BLaER1 treated with 17β-estradiol and CSF1 and Interleukin-3, amounts not matched to agents 10 nM and 100 nM (cell line): ENCODE data around the gene RAB7A.

ENCODE experiments used
- H3K27ac ChIP-seq, 11 experiments: shearing (Covaris generic); formaldehyde crosslinking; 2 replicates each; pipeline ENCODE4 v1.8.1; 2022
- H3K27me3 ChIP-seq, 11 experiments: shearing (Covaris generic); formaldehyde crosslinking; 2 replicates each; pipeline ENCODE4 v1.8.1; 2022
- H3K36me3 ChIP-seq, 11 experiments: shearing (Covaris generic); formaldehyde crosslinking; 2 replicates each; pipeline ENCODE4 v1.8.1; 2022
- H3K4me1 ChIP-seq, 10 experiments: shearing (Covaris generic); formaldehyde crosslinking; 2 replicates each; pipeline ENCODE4 v1.8.1; 2022
- H3K4me2 ChIP-seq, 11 experiments: shearing (Covaris generic); formaldehyde crosslinking; 2 replicates each; pipeline ENCODE4 v1.8.1; 2022
- H3K4me3 ChIP-seq, 10 experiments: shearing (Covaris generic); formaldehyde crosslinking; 2 replicates each; pipeline ENCODE4 v1.8.1; 2022
- H3K9ac ChIP-seq, 11 experiments: shearing (Covaris generic); formaldehyde crosslinking; 2 replicates each; pipeline ENCODE4 v1.8.1; 2022
- H3K9me3 ChIP-seq, 11 experiments: shearing (Covaris generic); formaldehyde crosslinking; replicated peaks in 1 of 11; 2 replicates each; pipeline ENCODE4 v1.8.1; 2022
- H4K20me1 ChIP-seq, 11 experiments: shearing (Covaris generic); formaldehyde crosslinking; 2 replicates each; pipeline ENCODE4 v1.8.1; 2022
- Cebpa-rat ChIP-seq, 11 experiments: shearing (Covaris generic); IDR thresholded peaks; 2 replicates each; pipeline ENCODE4 v1.8.1; 2022

Gene RAB7A

GRCh38 chr3:128693696-128694095 is 32.3 kb upstream of the RAB7A start:
- TF ChIP-seq Cebpa-rat (IDR thresholded peaks at IDR 0.05): no peak

GRCh38 chr3:128697341-128697740 is 28.6 kb upstream of the RAB7A start:
- Histone ChIP-seq H3K36me3 (no peaks in the 10 kb centered on the region), H3K9ac (no peak overlapping the region), H3K27me3 (peaks cover 0 to 18% (median 7%) of the 10 kb centered on the region in 11 experiments; a peak in 12 of 22 replicates), H3K4me3 (no peak overlapping the region), H3K27ac (no peak overlapping the region), H4K20me1 (0 out of 22 replicates have a peak, but pooled peaks cover 0 to 8% (median 0%) of the 10 kb centered on the region in 11 experiments), H3K9me3 (no peaks in the 10 kb centered on the region), H3K4me1 (peaks cover 6 to 44% (median 34%) of the 10 kb centered on the region in 10 experiments; a peak in 19 of 20 replicates), H3K4me2 (peak overlapping the region in 9 of 11 experiments; percentile 84 to 97 (median 93); a peak in 10 of 22 replicates)
- TF ChIP-seq Cebpa-rat (IDR thresholded peaks at IDR 0.05): no peak

More at GRCh38 chr3:128693696-128694095, 32.3 kb upstream of the RAB7A start:
- Histone ChIP-seq H3K27ac (no peak overlapping the region), H3K4me2 (no peak overlapping the region), H3K36me3 (no peaks in the 10 kb centered on the region), H3K9ac (no peak overlapping the region), H3K4me3 (no peak overlapping the region), H3K4me1 (peaks cover 0 to 19% (median 15%) of the 10 kb centered on the region in 10 experiments; a peak in 13 of 20 replicates), H3K27me3 (peaks cover 0 to 11% (median 7%) of the 10 kb centered on the region in 11 experiments; a peak in 12 of 22 replicates), H4K20me1 (no peaks in the 10 kb centered on the region), H3K9me3 (no peaks in the 10 kb centered on the region)

DNA sequence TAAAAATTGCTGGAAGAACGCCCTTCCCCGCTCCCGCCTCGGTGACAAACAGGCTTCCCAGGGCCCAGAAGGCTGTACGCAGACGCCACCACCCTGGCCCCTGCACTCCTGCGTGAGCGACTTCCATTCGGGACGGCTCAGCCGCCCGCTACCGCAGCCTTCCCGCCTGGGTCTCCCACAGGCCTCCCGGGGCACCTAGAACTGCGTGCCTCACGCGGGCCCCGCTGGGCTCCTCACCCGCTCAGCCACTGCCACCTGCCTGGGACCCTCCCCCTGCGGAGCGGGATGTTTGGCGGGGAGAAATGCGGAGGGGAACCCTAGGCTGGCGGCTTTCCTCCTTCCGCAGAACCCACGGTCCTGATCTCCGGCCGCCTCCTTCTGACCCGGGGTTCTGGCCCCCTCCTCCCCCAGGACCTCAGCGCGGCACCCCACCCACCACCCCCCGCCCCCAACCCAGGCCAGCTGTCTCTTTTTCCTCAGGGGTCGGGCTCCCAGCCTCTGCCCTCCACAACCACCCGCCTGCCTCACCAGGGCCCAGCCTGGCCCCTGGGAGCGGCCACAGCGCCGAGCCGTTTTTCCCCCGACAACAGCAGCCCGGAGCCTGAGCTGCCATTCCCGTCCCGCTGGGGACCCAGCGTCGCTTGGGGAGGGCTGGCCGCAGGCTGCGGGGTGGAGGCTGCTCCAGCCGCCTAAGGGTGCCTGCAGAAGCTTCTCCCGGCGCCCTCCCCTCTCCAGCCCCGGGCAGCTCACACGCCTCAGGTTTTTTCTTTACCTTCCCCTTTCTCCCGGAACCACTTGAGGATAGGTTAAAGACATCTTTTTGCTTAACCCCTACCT is 27.6 kb upstream of the RAB7A start:
- peaks cover 0 to 18% (median 7%) of the 10 kb centered on the region in 11 experiments; a peak in 12 of 22 replicates for H3K27me3 ChIP-seq
- peak overlapping the region; percentile 84 to 99 (median 93) for H3K4me2 ChIP-seq
- H3K27ac ChIP-seq: peak overlapping the region in 10 of 11 experiments; percentile 32 to 66 (median 52); a peak in 16 of 22 replicates
- no peaks in the 10 kb centered on the region for H3K9me3 ChIP-seq
- no peaks in the 10 kb centered on the region for H3K36me3 ChIP-seq
- 0 out of 22 replicates have a peak, but pooled peaks cover 0 to 8% (median 0%) of the 10 kb centered on the region in 11 experiments for H4K20me1 ChIP-seq
- peak overlapping the region; percentile 47 to 71 (median 60) for H3K4me3 ChIP-seq
- H3K4me1 ChIP-seq: peaks cover 6 to 52% (median 36%) of the 10 kb centered on the region in 10 experiments; a peak in 19 of 20 replicates
- no peak for TF ChIP-seq Cebpa-rat (IDR thresholded peaks at IDR 0.05)
- peak overlapping the region; percentile 46 to 77 (median 72); a peak in 20 of 22 replicates for H3K9ac ChIP-seq

GRCh38 chr3:128701342-128702212 is 24.4 kb upstream of the RAB7A start:
- H3K9me3 ChIP-seq: no peaks in the 10 kb centered on the region
- no peak overlapping the region; a peak in 2 of 22 replicates for H3K9ac ChIP-seq
- peak overlapping the region in 1 of 11 experiments; percentile 11; a peak in 1 of 22 replicates for H3K27ac ChIP-seq
- no peaks in the 10 kb centered on the region for H3K36me3 ChIP-seq
- no peak overlapping the region for H3K4me3 ChIP-seq
- no peak for TF ChIP-seq Cebpa-rat (IDR thresholded peaks at IDR 0.05)
- peaks cover 0 to 18% (median 7%) of the 10 kb centered on the region in 11 experiments; a peak in 12 of 22 replicates for H3K27me3 ChIP-seq
- peak overlapping the region; percentile 8 to 87 (median 70); a peak in 17 of 22 replicates for H3K4me2 ChIP-seq
- 0 out of 22 replicates have a peak, but pooled peaks cover 0 to 8% (median 0%) of the 10 kb centered on the region in 11 experiments for H4K20me1 ChIP-seq
- H3K4me1 ChIP-seq: peaks cover 6 to 60% (median 36%) of the 10 kb centered on the region in 10 experiments; a peak in 19 of 20 replicates

DNA sequence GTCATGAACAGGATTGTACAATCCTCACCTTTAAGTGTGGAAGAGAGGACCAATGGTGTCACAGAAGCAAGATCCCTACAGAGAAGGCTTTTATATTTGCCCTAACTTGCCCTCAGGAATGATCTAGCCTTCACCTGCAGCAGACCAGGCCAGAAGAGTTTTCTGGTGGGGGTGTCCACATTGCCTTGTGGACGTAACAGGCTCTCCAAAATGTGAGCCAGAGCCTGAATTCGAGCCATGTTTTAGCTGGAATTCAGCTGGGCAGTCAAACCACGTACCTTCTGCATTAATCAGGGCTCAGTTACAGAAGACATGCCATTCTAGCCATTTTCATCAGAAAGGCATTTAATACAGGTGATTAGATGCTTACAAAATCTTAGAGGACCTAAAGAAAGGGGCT is 23.6 kb upstream of the RAB7A start:
- H3K27me3 ChIP-seq: peaks cover 0 to 18% (median 7%) of the 10 kb centered on the region in 11 experiments; a peak in 12 of 22 replicates
- TF ChIP-seq Cebpa-rat (IDR thresholded peaks at IDR 0.05): no peak
- H4K20me1 ChIP-seq: 0 out of 22 replicates have a peak, but pooled peaks cover 0 to 8% (median 0%) of the 10 kb centered on the region in 11 experiments
- no peaks in the 10 kb centered on the region for H3K36me3 ChIP-seq
- no peak overlapping the region for H3K4me3 ChIP-seq
- no peaks in the 10 kb centered on the region for H3K9me3 ChIP-seq
- H3K4me2 ChIP-seq: peak overlapping the region in 6 of 11 experiments; percentile 70 to 87 (median 76); a peak in 12 of 22 replicates
- no peak overlapping the region for H3K9ac ChIP-seq
- H3K4me1 ChIP-seq: peaks cover 6 to 53% (median 31%) of the 10 kb centered on the region in 10 experiments; a peak in 19 of 20 replicates
- no peak overlapping the region for H3K27ac ChIP-seq

GRCh38 chr3:128703561-128703960 is 22.4 kb upstream of the RAB7A start:
- H3K36me3 ChIP-seq: no peaks in the 10 kb centered on the region
- no peak overlapping the region for H3K27ac ChIP-seq
- no peaks in the 10 kb centered on the region for H3K9me3 ChIP-seq
- H4K20me1 ChIP-seq: 0 out of 22 replicates have a peak, but pooled peaks cover 0 to 8% (median 0%) of the 10 kb centered on the region in 11 experiments
- no peak overlapping the region for H3K4me2 ChIP-seq
- H3K4me3 ChIP-seq: no peak overlapping the region
- no peak for TF ChIP-seq Cebpa-rat (IDR thresholded peaks at IDR 0.05)
- H3K27me3 ChIP-seq: peaks cover 0 to 8% (median 0%) of the 10 kb centered on the region in 11 experiments; a peak in 6 of 22 replicates
- peaks cover 6 to 43% (median 24%) of the 10 kb centered on the region in 10 experiments; a peak in 18 of 20 replicates for H3K4me1 ChIP-seq
- H3K9ac ChIP-seq: no peak overlapping the region

- H3K4me1 ChIP-seq: peaks cover 4 to 41% (median 21%) of the 10 kb centered on the region in 10 experiments; a peak in 19 of 20 replicates
- H3K9me3 ChIP-seq: peaks cover 0 to 3% (median 0%) of the 10 kb centered on the region in 11 experiments; a peak in 1 of 22 replicates
- H3K4me2 ChIP-seq: no peak overlapping the region
- H3K9ac ChIP-seq: no peak overlapping the region
- H3K27ac ChIP-seq: no peak overlapping the region
- no peak overlapping the region for H3K4me3 ChIP-seq
- no peaks in the 10 kb centered on the region for H3K36me3 ChIP-seq
- 0 out of 22 replicates have a peak, but pooled peaks cover 0 to 6% (median 0%) of the 10 kb centered on the region in 11 experiments for H4K20me1 ChIP-seq
- no peaks in the 10 kb centered on the region for H3K27me3 ChIP-seq
- TF ChIP-seq Cebpa-rat (IDR thresholded peaks at IDR 0.05): no peak
These were observed 19.8 kb upstream of the RAB7A start for GRCh38 chr3:128706086-128706615.

GRCh38 chr3:128707928-128708494 is 18.0 kb upstream of the RAB7A start:
- H3K9me3 ChIP-seq: peaks cover 0 to 4% (median 0%) of the 10 kb centered on the region in 11 experiments; a peak in 1 of 22 replicates

More at GRCh38 chr3:128707928-128708494, 18.0 kb upstream of the RAB7A start:
- Histone ChIP-seq H3K9ac (no peak overlapping the region), H3K4me1 (peaks cover 0 to 23% (median 12%) of the 10 kb centered on the region in 10 experiments; a peak in 13 of 20 replicates), H3K27me3 (no peaks in the 10 kb centered on the region), H3K4me2 (no peak overlapping the region), H3K36me3 (no peaks in the 10 kb centered on the region), H3K27ac (no peak overlapping the region), H4K20me1 (no peaks in the 10 kb centered on the region), H3K4me3 (no peak overlapping the region)
- TF ChIP-seq Cebpa-rat (IDR thresholded peaks at IDR 0.05): no peak
